SK-N-SH treated with all-trans-retinoic acid at 6 μM for 48 hours (cell line): Measurements from ENCODE around the gene PTGDR2.

Source experiments
- ARNTL ChIP-seq: fragments of 450-650 bp; formaldehyde crosslinking; IDR thresholded peaks from 2 replicates; pipeline ENCODE4 v1.5.0; 2020; ENCODE audit warnings: low read depth, mild to moderate bottlenecking, moderate library complexity, borderline replicate concordance
- CSDC2 ChIP-seq: fragments of 250-450 bp; sonication (Bioruptor Pico); IDR thresholded peaks from 2 replicates; pipeline ENCODE4 v1.5.0; 2020; ENCODE audit warnings: mild to moderate bottlenecking, moderate library complexity
- ESRRG ChIP-seq: fragments of 250-450 bp; sonication (Bioruptor Pico); IDR thresholded peaks from 2 replicates; pipeline ENCODE4 v1.6.1; 2021; ENCODE audit warnings: mild to moderate bottlenecking
- PPARA ChIP-seq: fragments of 250-450 bp; sonication (Bioruptor Pico); IDR thresholded peaks from 2 replicates; pipeline ENCODE4 v1.5.0; 2020; ENCODE audit warnings: mild to moderate bottlenecking, borderline replicate concordance
- RARB ChIP-seq: fragments of 250-450 bp; sonication (Bioruptor Pico); IDR thresholded peaks from 2 replicates; pipeline ENCODE4 v1.8.0; 2021; ENCODE audit warnings: mild to moderate bottlenecking, moderate library complexity
- TOX ChIP-seq: fragments of 250-450 bp; sonication (Bioruptor Pico); IDR thresholded peaks from 2 replicates; pipeline ENCODE4 v1.8.0; 2021; ENCODE audit warnings: mild to moderate bottlenecking, moderate library complexity, borderline replicate concordance
- ZFP3 ChIP-seq: fragments of 250-450 bp; sonication (Bioruptor Pico); IDR thresholded peaks from 2 replicates; pipeline ENCODE4 v1.5.0; 2020; ENCODE audit warnings: mild to moderate bottlenecking, moderate library complexity
- ZFP30 ChIP-seq: fragments of 450-650 bp; formaldehyde crosslinking; IDR thresholded peaks from 2 replicates; pipeline ENCODE4 v1.5.0; 2022; ENCODE audit warnings: mild to moderate bottlenecking, moderate library complexity
- ZNF565 ChIP-seq: fragments of 450-650 bp; formaldehyde crosslinking; conservative IDR thresholded peaks from 2 replicates; pipeline ENCODE4 v1.5.0; 2020; ENCODE audit warnings: low read depth, mild to moderate bottlenecking, moderate library complexity
- TF ChIP-seq, protein P1 (sequence below): fragments of 250-450 bp; sonication (Bioruptor Pico); IDR thresholded peaks from 2 replicates; pipeline ENCODE4 v1.8.0; 2020; ENCODE audit warnings: mild to moderate bottlenecking, moderate library complexity, borderline replicate concordance
- TF ChIP-seq, protein P2 (sequence below): fragments of 250-450 bp; sonication (Bioruptor Pico); IDR thresholded peaks from 2 replicates; pipeline ENCODE4 v1.5.1; 2020; ENCODE audit warnings: low read depth, mild to moderate bottlenecking, moderate library complexity

DNA sequence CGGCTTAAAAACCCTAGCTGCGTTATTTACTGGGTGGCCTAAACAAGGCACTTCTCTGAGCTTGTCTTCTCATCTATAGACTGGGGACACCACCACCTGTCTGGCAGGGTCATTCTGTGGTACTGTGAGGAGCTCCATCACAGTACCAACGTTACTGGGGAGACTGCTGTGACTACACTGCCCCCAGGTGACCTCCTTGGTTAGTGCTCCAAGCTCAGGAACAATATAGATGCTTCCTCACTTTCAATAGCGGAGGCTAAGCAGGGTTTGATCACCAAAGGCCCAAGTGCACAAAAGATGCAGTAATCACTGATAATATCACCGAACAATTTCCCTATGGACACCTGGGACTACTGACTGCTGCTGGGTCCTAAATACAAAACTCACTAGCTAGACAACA lies 31.8 kb upstream of the PTGDR2 start:
- TF ChIP-seq RARB (no peak), ESRRG (CRISPR knock-in tag) (no peak), CSDC2 (CRISPR knock-in tag) (no peak), ZFP30 (CRISPR knock-in tag) (no peak), PPARA (no peak), ZFP3 (CRISPR knock-in tag) (no peak), ARNTL (no peak), ZNF565 (no peak), TOX (CRISPR knock-in tag) (no peak)
- TF ChIP-seq, protein P1, sequence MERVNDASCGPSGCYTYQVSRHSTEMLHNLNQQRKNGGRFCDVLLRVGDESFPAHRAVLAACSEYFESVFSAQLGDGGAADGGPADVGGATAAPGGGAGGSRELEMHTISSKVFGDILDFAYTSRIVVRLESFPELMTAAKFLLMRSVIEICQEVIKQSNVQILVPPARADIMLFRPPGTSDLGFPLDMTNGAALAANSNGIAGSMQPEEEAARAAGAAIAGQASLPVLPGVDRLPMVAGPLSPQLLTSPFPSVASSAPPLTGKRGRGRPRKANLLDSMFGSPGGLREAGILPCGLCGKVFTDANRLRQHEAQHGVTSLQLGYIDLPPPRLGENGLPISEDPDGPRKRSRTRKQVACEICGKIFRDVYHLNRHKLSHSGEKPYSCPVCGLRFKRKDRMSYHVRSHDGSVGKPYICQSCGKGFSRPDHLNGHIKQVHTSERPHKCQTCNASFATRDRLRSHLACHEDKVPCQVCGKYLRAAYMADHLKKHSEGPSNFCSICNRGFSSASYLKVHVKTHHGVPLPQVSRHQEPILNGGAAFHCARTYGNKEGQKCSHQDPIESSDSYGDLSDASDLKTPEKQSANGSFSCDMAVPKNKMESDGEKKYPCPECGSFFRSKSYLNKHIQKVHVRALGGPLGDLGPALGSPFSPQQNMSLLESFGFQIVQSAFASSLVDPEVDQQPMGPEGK (CRISPR knock-in tag), result no peak
- TF ChIP-seq, protein P2, sequence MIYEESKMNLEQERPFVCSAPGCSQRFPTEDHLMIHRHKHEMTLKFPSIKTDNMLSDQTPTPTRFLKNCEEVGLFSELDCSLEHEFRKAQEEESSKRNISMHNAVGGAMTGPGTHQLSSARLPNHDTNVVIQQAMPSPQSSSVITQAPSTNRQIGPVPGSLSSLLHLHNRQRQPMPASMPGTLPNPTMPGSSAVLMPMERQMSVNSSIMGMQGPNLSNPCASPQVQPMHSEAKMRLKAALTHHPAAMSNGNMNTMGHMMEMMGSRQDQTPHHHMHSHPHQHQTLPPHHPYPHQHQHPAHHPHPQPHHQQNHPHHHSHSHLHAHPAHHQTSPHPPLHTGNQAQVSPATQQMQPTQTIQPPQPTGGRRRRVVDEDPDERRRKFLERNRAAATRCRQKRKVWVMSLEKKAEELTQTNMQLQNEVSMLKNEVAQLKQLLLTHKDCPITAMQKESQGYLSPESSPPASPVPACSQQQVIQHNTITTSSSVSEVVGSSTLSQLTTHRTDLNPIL (CRISPR knock-in tag), result no peak
